Inferior parietal cortex (tissue), 1 donor: ENCODE measurements around the gene KLF9.
"Not testable (repeated sequence)": the region's sequence is repeated elsewhere in the genome, so short reads cannot be mapped to it uniquely, and the experiment has no call there.

Experiments
- DNase-seq: peaks from one replicate; pipeline ENCODE4 v3.0.0-alpha.2; 2016; ENCODE audit errors: extremely low spot score

KLF9 gene

DNA sequence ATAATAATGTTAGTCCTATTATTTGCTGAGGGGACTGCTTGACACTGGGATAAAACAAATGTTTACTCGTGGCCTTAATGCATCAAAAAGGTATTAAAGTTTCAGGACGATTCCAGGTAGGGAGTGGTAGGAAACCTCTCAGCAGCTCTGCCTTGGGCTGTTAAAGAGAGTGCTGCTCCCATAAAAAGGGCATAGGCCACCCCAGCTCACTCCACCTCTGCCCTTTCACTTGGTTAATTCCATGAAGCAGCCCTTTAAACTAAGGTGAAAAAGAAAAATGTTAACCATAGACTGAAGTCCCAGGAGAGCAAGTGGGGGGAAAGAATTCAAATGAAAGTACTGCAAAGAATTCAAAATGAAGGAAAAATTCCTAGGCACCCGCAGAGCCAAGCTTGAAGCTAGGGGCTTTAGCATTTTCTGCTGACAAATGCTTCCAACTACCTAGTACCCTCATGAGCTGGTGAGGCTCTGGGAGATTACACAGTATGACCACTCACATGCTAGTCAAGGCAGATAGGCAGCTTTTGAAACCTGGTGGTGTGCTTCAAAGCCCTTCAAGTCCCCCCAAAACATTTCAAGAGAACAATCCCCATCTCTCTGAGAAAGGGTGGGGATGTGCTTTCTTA lies 8.5 kb downstream of the KLF9 start:
- no peak for DNase-seq

DNA sequence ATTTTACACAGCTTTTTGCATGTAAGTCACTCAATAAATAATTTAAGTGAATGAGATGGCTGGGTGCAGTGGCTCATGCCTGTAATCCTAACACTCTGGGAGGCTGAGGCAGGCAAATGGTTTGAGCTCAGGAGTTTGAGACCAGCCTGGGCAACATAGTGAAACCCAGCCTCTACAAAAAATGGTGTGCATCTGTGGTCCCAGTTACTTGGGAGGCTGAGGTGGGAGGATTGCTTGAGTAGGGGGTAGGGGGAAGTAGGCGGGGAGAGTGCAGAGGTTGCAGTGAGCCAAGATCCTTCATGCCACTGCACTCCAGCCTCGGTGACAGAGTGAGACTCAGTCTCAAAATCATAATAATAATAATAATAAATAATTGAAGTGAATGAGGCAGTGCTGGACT lies 10.2 kb downstream of the KLF9 start:
- DNase-seq, result no peak

DNA sequence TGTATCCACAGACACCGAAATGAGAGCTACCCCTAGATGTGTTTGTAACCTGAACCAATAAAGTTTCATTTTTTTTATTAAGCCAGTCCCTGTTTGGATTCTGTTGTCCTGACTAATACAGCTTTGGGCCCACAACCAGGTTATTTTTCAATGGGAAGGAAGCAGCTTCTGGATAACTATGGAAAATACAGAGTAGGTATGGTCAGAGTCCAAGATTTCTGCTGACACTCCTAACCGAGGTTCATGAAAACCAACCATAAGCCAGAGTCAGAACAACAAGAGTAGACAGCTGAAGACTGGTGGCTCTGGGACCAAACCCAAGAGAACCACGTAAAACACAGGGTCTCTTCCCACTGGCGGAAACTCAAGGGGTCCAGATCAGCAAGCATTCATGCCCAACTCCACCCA lies 10.8 kb downstream of the KLF9 start:
- DNase-seq, result no peak

DNA sequence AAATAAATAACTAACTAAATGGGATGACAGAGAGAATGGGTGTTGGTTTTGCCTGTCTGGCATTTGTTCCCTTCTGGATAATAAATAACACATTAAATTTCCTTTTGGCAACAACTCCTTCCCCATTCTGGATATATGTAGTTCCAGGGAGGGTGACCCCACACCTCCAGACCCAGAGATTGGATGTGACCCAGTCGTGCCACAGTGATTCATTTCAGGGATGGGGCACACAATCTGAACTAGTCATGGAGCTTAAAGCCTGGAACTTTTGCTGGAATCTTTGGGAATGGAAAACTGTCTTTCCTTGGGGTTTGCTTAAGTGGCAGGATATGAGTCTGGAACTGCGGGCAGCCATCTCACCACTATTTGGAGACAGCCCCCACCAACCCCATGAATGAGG lies 11.3 kb downstream of the KLF9 start:
- no peak for DNase-seq

DNA sequence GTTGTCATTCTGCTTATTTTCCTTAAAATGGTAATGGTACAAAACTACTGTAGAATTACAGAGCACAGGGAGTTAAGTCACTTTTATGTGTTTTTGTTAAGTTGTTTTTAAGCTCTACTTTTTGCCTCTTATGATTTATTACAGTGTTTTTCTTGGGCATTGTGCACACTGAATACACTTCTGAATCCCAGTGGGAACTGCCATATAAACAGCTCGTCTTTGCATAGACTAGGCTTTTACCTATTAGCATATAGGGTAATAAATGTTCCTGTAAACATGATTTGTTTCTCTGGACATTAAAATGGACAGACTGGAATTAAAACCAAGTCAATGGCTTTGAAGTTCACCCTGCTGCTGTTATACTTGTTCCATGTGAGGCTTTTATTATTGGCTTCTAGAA lies 12.2 kb downstream of the KLF9 start:
- no peak for DNase-seq

DNA sequence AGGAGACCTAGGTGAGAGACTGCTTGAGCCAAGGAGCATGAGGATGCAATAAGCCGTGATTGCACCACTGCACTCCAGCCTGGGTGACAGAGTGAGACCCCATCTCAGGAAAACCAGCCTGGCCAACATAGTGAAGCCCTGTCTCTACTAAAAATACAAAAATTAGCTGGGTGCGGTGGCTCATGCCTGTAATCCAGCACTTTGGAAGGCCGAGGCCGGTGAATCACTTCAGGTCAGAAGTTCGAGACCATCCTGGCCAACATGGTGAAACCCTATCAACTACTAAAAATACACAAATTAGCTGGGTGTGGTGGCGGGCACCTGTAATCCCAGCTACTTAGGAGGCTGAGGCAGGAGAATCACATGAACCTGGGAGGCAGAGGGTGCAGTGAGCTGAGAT lies 13.2 kb downstream of the KLF9 start:
- DNase-seq, result not testable (repeated sequence)

DNA sequence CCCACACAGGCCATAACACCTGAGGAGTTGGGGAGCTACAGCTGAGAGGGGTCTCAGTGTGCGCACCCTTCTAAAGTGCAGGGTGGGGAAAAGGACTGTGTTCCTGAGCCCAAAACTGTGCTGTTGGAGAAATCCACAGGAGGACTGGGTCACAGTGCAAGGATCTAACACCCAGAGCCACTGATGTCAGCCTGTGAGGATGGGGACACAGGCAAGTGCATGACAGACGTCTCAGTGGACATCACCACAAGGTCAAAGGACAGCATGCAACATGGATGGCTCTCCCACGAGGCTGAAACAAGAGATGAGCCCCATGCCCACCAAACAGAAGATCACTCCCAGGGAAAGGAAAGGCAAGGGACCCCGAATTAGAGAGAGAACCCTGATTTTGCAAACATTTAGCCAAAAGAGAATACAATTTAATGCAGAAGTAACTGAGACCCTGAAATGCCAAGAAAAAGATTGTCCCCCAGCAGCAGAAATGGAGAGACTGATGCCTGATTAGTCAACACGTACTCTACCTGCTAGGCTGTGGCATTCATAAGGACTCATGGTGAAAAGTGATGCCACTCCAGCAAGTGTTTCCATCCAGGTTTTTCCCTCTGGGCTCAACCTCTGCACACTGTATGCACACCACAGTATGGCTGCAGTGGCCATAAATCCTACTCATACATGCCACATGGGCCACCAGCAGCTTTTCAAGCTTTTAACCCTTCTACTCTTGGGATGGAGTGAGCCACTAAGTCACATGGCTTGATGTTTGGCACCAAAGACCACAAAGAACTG lies 14.2 kb downstream of the KLF9 start:
- DNase-seq, result no peak

DNA sequence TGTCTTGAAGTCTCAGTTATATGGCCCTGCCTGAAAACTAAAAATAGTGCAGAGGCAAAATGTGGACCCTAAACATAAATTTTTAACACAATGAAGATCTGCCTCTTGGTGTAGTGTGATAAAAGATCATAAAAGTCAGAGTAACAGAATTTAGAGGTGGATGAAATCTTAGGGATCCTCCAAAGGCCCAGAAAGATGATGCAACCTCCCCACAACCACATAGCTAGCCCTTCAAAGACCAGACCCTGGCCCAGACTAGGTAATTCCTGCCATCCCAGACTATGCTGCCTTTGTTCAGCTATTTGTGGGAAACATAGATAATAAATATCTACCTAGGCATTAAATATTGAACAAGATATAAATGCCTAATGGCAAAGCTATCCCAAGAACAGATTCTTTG lies 15.3 kb downstream of the KLF9 start:
- DNase-seq, result no peak

DNA sequence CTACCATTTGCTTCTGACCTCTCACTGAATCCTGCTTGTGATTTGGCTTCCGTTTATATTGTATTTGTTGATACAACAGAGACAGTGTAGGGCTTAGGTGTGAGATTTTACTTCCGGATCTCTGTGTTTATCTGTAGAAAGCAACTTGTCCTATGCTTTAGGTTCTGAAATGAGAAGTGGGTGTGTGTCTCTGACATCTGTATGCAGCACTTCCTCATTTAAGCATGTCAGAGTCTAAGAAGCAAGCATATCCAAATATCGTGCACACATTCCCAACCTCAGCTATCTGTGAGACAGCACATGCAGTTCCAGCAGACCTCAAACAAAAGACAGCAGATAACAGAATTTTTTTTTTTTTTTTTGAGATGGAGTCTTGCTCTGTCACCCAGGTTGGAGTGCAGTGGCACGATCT lies 16.3 kb downstream of the KLF9 start:
- peak; percentile 60 for DNase-seq

DNA sequence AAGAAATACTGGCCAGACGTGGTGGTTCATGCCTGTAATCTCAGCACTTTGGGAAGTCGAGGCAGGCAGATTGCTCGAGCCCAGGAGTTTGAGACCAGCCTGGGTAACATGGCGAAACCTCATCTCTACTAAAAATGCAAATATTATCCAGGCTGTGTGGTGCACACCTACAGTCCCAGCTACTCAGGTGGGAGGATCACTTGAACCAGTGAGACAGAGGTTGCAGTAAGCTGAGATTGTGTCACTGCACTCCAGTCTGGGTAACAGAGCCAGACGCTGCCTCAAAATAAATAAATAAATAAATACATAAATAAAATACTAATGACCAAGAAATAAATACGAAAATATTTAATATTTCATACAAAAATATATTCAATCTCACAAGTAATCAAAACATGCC lies 18.8 kb downstream of the KLF9 start:
- no peak for DNase-seq

DNA sequence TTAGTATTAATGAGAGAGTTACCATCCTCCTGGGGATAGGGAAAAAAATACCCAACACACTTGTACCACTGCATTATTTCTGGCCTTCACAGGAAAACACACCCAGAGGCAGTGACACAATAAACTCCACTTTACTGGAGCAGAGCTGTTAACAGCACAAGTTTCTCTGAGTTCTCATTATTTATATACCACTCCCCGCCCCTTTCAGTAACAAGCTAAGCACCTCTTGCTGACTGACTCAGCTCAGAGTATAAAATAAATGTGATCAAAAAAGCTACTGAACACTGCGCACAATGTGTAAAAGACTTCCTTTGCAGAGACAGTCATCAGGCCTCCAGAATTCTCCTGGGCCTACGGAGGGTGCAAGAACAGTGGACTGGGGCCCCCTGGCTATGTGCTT lies 21.6 kb downstream of the KLF9 start:
- DNase-seq, result peak; percentile 27

DNA sequence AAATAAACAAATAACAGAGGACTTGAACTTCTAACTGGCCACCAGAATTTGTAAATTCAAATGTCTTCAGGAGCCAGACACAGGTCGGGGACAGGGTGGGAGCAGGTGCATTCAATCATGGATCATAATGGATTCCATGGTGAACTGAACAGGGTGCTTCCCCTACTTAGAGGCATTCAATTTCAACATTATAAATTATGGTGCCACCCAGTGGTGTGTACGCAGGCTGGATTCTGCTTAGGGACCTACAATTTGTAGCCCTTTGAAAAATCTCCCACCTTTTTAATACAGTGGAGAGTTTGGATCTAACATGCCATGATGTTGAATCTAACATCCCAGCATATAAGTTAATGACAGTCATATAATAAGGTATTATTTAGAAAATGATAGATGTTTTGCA lies 22.3 kb downstream of the KLF9 start:
- peak; percentile 47 for DNase-seq

DNA sequence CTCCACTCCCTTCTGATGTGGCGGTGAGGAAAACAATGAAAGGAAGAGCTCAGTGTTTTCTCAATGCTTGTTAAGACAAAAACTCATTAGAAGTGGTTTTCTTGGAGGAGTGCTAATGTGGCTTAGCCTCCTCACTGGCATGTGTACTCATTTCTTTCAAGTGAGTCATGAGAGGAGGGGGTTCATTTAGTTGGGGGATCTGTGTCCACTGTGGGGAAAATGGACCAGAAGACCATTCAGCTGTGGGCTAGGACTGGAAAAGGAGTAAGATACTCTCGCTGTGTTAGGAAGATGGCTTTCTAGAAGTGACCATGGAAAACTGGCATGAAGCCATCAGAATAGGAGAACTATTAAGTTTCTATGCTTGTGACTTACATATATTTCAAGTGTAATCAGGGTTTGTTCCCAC lies 23.5 kb downstream of the KLF9 start:
- peak; percentile 8 for DNase-seq

DNA sequence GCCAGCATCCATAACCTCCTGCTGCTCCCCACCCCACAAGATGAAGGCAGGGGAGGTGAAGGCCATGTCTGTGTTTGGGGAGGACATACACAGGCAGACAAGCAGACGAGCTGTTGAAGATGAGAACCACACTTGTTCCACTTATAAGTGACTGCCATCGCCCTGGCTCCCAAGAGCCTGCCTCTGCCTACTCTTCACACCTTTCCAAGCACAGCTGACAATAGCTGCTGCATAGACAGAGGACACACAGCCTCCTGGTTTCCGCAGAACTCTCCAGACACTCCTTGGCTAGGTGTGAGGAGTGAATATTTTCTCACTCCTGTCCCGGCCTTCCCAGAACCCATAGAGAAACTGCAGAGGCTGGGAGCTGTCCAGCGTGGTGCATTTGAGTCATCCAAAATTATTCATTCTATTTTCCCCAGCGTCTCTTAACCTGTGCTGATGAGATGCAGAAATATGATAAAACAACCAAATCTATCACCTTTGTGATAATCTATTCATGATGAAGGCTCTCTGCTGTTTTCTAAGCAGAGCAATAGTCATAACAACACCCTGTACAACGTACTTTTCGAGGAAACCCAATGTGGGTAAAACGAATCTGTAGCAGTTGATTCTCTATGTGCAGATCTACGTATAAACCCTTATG lies 24.7 kb downstream of the KLF9 start:
- DNase-seq, result peak; percentile 48

DNA sequence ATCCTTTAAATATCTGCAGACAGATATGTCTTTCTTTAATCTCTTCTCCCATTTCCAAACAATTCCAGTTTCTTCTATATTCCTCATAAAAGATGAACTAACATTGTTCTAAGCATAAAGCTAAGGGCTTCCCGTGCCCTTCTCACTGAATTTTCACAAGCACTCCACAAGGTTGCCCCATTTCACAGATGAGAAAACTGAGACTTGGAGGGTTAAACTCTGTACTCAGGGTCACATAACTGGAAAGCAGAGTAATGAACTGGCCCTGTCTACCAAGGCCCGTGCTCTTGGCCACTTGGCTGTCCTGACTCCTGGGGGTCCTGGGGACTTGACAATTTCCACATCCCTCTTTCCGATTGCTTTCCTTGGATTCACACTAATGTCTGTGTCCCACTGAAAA lies 25.3 kb downstream of the KLF9 start:
- no peak for DNase-seq

DNA sequence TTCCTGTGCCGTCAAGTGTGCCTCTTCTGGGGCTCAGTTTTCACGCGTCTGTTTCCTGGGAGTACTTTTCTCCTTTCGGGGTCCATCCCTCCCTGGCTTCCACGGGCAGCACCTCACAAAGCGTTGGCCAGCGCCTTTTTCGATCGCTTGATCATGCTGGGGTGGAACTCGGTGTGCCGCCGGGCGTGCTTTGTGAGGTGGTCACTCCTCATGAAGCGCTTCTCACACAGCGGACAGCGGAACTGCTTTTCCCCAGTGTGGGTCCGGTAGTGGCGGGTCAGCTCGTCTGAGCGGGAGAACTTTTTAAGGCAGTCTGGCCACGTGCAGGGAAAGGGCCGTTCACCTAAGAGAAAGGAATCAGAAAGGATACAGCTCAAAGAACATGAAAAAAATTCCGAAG lies 26.8 kb downstream of the KLF9 start:
- DNase-seq, result no peak

DNA sequence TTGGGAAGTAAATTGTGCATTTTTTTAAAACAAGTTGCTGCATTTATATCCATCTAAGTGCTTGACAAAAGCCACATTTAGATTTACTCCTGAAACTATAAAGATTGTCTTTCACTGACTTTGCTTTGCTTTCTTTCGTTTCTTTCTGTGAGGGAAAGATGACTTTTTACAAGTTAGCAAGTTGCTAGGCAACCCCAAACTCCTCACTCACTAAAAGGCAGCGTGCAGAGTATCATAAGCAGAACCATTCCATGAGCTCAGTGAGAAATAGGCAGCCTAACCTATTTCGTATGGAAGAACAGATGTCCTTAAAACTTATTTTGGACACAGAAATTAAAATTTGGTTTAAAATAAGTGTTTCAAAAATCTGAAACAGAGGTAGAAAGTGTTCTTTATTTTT lies 29.0 kb downstream of the KLF9 start:
- peak; percentile 46 for DNase-seq

DNA sequence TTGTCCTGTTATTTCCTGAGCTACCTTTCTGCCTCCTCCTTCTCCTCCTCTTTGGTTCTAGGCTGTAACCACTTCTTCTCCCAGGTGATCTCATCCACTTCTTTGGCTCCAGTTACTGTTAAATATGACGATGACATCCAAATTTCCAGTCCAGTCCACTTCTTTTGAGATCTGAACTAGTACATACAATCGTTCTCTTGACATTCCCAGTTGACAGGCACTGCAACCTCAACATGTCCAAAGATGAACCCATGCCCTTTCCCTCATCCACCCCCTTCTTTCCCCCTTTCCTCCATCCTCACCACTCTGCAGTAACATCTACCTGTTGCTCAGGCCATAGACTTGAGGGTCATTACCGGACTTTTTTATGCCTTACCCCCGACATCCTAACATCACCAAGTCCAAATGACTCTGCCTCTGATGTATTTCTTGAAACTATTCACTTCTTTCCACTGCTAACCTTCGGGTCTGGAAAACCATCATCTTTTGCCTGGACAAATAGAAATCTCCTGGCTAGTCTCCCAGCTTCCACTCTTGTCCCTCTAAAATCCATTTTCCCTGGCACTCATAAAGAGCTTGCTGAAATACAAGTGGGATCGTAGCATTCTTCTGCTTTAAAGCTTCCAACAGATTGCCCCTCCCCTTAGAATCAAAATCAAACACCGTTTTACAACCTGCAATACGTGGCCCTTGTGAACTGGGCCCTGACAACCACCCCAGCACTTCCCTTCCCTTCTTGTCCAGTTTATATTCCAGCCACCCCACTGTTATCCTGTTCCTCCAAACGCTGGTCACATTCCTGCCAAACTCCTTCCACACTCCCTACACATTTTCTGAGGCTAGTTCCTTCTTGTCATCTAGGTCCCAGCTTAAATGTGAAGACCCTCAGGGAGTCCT lies 31.5 kb downstream of the KLF9 start:
- no peak for DNase-seq

DNA sequence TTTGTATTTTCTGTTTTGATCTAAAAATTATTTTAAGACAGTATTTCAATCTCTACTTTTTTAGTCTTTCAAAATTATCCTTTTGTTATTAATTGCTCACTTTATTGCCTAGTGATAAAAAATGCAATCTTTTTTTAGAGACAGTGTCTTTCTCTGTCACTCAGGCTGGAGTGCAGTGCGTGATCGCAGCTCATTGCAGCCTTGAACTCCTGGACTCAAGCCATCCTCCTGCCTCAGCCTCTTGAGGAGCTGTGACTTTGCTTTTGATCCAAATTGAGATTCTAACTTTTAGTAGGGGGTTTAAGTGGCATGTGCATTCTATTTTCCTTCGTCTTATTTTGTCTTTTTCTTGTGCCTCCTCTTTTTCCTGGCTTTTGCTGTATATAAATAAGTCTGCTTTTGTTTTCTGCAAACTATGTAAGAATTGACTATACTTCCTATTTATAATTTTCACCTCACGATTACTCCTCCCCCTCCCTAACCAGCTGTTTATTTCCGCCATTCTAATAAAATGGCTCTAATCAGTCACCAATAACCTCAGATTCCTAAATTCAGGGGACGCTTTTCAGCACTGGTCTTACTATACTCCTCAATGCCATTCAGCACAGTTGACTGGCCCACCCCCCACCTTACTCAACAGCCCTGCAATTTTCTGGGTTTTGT lies 32.3 kb downstream of the KLF9 start:
- no peak for DNase-seq

DNA sequence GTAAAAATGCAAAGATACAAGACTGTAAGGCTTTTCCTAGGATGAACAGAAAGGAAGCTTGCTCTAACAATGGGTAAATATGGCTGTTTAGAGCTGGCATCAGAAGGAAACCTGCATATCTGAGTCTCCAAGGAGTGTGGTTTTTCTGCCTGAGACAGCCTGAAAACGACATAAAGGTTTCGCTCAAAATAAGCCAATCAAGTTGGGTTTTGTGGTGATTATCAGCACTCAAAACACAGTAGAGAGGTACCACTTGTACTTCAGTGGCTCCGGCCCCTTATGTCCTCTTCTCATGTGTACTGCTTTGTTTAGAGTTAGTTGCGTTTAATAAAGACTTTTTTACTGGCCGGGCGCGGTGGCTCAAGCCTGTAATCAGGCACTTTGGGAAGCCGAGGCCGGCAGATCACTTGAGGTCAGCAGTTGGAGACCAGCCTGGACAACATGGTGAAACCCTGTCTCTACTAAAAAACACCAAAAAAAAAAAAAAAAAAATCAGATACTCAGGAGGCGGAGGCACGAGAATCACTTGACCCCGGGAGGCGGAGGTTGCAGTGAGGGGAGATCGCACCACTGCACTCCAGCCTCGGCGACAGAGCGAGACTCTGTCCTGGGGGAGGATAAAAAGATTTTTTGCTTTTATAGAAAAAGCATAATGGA lies 39.4 kb downstream of the KLF9 start:
- no peak for DNase-seq

DNA sequence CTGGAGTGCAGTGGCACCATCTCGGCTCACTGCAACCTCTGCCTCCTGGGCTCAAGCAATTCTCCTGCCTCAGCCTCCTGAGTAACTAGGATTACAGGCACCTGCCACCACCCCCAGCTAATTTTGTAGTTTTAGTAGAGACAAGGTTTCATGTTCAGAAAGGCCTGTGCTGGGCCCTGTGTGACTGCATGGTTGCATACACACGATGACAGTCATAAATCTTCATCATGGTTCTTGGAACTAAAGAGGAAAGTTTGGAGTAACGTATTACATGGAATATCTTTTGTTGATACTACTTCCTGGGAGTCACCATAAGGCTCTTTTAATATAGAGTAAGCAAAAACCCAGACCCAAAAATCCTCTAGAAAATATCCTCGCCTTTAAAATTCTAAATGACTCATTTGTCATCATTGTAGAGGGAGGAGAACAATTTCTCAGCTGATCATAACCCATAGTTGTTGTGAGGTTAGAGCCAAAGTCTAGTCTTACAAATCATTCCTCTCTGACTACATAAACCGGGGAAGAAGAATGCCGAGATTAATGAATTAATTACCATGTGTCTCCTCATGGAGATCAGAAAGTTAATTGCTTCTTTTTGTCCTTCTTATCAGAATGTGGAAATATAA lies 47.0 kb downstream of the KLF9 start:
- no peak for DNase-seq
